Fibroblast of skin of left quadriceps (primary cell): ENCODE measurements around the gene REG3G.

Experiments used
- DNase-seq, 2 experiments: peaks; one replicate each; pipeline ENCODE4 v3.0.0-alpha.2; 2013; ENCODE audit warnings: low read depth in 2 of 2

The REG3G gene

GRCh38 chr2:79025421-79025820 lies at the start of gene REG3G:
REG3G (plus strand) TSS chr2:79025702; CDS start chr2:79026094, 392 bp downstream.
- no peak for DNase-seq

GRCh38 chr2:78977661-78978145 lies 47.8 kb upstream of the REG3G start:
- no peak for DNase-seq

GRCh38 chr2:78978340-78978739 lies 47.2 kb upstream of the REG3G start:
- DNase-seq: no peak

- DNase-seq: no peak
These were observed 45.9 kb upstream of the REG3G start for GRCh38 chr2:78979380-78980151.

GRCh38 chr2:78980152-78980465 lies 45.4 kb upstream of the REG3G start:
- DNase-seq: no peak

- DNase-seq: no peak
These were observed 44.6 kb upstream of the REG3G start for GRCh38 chr2:78980871-78981270.

GRCh38 chr2:78982638-78983330 lies 42.7 kb upstream of the REG3G start:
- no peak for DNase-seq

GRCh38 chr2:78984386-78984785 lies 41.1 kb upstream of the REG3G start:
- no peak for DNase-seq

DNA sequence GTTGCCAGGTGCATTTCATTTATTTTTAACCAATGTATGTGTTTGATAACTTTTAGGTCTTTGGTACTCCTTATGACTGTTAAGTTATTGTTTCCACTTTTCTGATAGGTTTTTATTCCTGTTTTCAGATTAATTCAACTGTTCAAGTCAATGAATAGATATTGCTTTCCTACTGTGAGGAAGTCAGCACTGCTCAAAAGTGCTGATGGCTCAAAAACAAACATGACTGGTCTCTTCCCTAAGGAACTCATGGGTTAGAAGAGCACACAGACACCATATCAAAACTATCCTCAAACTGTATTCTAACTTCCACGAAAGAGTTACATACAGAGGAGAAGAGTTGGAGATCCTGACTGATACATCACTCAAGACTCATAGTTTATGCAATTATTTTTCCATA lies 39.9 kb upstream of the REG3G start:
- DNase-seq: no peak

- DNase-seq: no peak
These were observed 36.5 kb upstream of the REG3G start for GRCh38 chr2:78989051-78989450.

DNA sequence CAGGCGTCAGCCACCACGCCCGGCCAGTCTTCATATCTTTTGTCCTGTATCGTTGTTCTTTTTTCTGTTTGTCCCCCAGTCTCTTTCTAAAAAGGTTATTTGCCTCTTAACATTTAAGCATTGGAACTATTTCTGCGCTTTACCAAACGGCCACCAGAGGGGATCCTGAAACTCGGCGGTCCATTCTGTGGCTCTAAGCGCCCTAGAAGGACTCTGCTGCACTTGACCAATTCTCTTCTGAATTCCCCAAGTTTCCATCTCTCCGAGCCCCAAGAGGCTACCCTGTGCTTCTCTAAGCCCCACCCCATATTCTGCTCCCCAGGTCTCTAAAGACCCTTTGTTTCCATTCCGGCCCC lies 33.1 kb upstream of the REG3G start:
- no peak for DNase-seq

GRCh38 chr2:78992807-78993517 lies 32.5 kb upstream of the REG3G start:
- no peak for DNase-seq

GRCh38 chr2:78993518-78994148 lies 31.9 kb upstream of the REG3G start:
- DNase-seq: no peak

- DNase-seq: no peak
These were observed 30.7 kb upstream of the REG3G start for GRCh38 chr2:78994789-78995188.

DNA sequence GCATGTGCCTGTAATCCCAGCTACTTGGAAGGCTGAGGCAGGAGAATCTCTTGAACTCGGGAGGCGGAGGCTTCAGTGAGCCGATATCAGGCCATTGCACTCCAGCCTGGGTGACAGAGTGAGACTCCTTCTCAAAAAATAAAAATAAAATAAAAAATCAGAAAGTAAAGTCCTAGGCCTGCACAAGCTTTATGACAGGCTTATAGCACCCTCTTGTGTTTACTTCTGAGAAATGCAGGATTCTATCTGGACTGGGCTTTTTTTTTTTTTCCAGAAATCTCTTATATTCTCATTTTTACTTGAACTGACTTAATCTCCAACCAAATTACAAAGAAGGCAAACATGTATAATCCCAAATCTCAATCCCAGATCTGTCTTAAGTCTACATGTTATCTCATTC lies 26.1 kb upstream of the REG3G start:
- no peak for DNase-seq

GRCh38 chr2:79000008-79000576 lies 25.4 kb upstream of the REG3G start:
- no peak for DNase-seq

DNA sequence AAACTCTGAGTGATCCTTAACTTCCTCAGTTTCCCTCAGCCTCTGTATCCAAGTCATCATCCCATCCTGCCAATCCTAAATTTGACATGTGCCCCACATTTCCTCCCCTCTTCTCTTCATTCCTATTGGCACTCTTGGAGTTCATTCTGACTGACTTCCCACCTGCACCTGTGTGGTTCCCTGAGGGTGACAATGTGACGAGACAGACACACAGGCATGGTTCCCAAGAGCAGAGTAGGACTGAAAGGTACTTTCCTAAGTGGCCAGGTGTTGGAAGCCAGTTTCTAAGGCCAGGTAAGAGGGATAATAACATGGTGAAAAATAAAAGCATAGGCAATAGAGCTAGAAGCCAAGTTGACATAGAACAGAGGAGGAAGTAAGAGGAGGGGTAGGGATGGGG lies 24.2 kb upstream of the REG3G start:
- DNase-seq: no peak

DNA sequence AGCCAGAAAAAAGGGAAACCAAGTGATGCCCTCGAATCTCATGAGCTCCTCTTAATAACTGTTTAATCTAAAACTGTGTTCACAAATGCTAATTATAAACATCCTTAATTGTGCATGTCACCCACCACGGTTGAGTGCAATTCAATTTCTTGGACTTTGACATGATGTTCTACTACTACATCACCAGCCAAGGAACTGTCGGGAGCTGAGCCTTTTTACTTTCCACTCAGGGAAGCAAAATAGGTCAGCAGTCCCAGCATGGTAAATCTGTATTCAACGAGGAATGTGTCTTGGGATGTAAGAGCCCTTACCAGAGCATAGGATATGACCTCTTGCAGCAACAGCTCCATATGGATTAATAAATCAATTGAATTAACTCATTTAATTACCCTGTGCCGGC lies 20.8 kb upstream of the REG3G start:
- no peak for DNase-seq

DNA sequence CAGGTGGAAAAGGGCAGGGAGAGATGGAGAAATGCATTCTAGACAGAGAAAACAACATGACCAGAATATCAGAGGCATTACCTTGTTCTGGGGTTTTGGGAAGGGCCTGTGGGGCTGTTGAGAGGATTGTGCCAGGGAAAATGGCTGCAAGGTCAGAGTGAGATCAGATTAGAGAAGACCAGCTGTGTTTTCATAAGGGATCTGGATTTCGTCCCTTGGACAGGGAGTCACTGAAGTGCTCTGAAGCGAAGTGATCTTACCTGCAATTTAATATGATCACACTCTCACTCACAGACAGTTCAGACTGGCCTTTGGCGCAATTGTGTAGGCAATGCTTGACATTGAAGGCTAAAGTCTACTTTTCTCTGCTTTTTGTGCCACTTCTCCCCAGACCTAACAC lies 20.3 kb upstream of the REG3G start:
- no peak for DNase-seq

GRCh38 chr2:79009388-79009787 lies 16.1 kb upstream of the REG3G start:
- no peak for DNase-seq

- DNase-seq: no peak
These were observed 14.0 kb upstream of the REG3G start for GRCh38 chr2:79011496-79011895.

DNA sequence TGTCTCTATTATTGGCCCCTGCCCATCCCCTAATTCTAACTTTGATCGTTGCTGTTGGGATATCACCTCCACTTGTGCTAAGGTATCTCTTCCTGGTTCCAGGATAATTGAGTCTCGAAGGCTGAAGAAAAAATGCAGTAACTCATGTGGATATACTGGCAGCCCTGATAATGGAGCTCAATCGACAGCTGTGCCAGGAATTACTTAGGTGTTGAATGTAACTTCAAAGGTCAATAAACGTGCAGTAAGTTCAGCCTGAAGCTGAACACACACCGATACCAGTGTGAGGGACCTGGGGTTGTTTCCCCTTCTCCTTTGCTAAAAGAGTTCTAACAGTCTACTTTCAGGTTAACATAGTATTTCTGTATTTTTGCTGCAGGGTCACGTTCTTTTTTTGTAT lies 11.9 kb upstream of the REG3G start:
- DNase-seq: no peak
